IPS-18c (cell line): ENCODE results near the gene ZNF70.

Source experiments
- H3K4me3 ChIP-seq: 2 replicates; pipeline ENCODE4 v1.7.0; 2013; ENCODE audit warnings: low read depth, mild to moderate bottlenecking, low read length, moderate library complexity; ENCODE audit not compliant: insufficient read depth
- H3K9me3 ChIP-seq: one replicate; pipeline ENCODE4 v1.6.1; 2013; ENCODE audit warnings: mild to moderate bottlenecking, low read length, moderate library complexity; ENCODE audit not compliant: control insufficient read depth, insufficient read depth

Gene ZNF70

GRCh38 chr22:23693979-23694680 is 56.8 kb downstream of the ZNF70 start:
- no peaks in the 10 kb centered on the region for H3K9me3 ChIP-seq
- H3K4me3 ChIP-seq: no peak overlapping the region

- Histone ChIP-seq H3K9me3 (no peaks in the 10 kb centered on the region), H3K4me3 (no peak overlapping the region)
Observed at GRCh38 chr22:23692598-23693291, 58.2 kb downstream of the ZNF70 start.

- no peaks in the 10 kb centered on the region for H3K9me3 ChIP-seq
- no peak overlapping the region for H3K4me3 ChIP-seq
Observed at GRCh38 chr22:23691748-23692423, 59.0 kb downstream of the ZNF70 start.

- no peak within 1 kb of the TSS for H3K4me3 ChIP-seq
- no peaks in the 10 kb centered on the region for H3K9me3 ChIP-seq
Observed at GRCh38 chr22:23690713-23691112, 60.2 kb downstream of the ZNF70 start, which contains the start of gene RGL4. Gene RGL4, plus strand, starts transcription at chr22:23691013. Its CDS starts 1,018 bp downstream, at chr22:23692031.

GRCh38 chr22:23689414-23689813 is 61.5 kb downstream of the ZNF70 start:
- Histone ChIP-seq H3K4me3 (no peak overlapping the region), H3K9me3 (no peaks in the 10 kb centered on the region)
